Measurements from ENCODE around the gene IRF2BP2. TPM values are rescaled to one million over a fixed set of nuclear protein-coding genes. Genes with fewer than 3 reads are reported as not detected.

Gene IRF2BP2
- total and polyA plus RNA-seq, 2 of the 13 experiments (the other 11 are each of a cell fraction or from before 2014, with no cell fraction given): 140 to 147 TPM

DNA sequence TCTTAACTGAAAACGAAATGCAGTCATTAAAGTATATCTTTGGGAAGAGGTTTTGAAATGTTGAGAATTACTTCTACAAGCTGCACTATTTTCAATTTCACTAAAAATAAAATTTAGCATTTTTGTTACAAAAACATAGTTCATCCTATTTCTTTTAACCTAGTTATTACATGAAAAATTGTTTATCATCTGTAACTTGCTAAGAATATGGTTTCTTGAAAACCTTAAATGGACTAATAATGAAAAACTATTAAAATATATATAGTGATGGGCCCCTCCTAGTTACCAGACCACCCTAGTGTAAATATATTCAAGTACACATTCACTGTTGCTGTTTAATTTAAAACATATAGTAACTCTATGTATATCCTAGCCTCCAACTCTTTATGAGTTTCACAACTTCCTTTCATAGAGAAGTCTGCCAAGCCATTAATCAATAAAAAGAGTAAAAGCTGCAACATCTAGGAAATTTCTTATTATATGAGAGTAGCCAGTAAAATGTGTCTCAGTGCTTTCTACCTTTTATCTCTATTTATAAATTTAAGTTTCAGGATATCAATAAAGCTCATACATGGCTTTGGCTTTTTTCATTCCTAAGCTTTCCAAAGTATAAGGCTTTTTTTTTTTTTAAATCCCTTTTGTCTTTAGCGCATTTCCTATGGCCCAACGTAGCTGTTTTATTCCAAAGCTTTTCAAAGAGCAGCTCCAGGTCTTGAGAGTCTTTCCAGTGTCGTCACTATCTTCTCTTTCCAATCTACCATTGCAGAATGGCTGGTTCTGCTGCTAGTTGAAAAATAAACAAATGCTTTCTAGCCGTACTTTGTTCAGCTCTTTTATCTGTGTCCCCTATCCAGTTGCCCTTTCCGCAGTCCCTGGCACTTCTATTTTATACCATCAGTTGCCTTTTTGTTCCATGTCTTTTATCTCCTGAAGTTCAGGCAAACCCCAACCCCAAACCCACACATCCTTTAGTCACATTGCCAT lies 6.5 kb downstream of the IRF2BP2 start (continued):
- TF ChIP-seq ARNT2 (CRISPR knock-in tag; IDR thresholded peaks at IDR 0.05; ENCODE audit: low read depth): no peak
- no peak; the same call in 1 of the 2 replicates for TF ChIP-seq NCOA2 (CRISPR knock-in tag; IDR thresholded peaks at IDR 0.05)
- TF ChIP-seq, protein P1, sequence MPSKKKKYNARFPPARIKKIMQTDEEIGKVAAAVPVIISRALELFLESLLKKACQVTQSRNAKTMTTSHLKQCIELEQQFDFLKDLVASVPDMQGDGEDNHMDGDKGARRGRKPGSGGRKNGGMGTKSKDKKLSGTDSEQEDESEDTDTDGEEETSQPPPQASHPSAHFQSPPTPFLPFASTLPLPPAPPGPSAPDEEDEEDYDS (CRISPR knock-in tag; IDR thresholded peaks at IDR 0.05): peak; percentile 18; the same call in 1 of the 2 replicates
- no peak for TF ChIP-seq ZNF883 (CRISPR knock-in tag; IDR thresholded peaks at IDR 0.05; ENCODE audit: not compliant biosample characterization)
- TF ChIP-seq ERF (CRISPR knock-in tag; IDR thresholded peaks at IDR 0.05): no peak
- TF ChIP-seq ZNF543 (CRISPR knock-in tag; IDR thresholded peaks at IDR 0.05): 0 out of 2 replicates have a peak, but pooled peaks have one; percentile 49
- TF ChIP-seq, protein P2, sequence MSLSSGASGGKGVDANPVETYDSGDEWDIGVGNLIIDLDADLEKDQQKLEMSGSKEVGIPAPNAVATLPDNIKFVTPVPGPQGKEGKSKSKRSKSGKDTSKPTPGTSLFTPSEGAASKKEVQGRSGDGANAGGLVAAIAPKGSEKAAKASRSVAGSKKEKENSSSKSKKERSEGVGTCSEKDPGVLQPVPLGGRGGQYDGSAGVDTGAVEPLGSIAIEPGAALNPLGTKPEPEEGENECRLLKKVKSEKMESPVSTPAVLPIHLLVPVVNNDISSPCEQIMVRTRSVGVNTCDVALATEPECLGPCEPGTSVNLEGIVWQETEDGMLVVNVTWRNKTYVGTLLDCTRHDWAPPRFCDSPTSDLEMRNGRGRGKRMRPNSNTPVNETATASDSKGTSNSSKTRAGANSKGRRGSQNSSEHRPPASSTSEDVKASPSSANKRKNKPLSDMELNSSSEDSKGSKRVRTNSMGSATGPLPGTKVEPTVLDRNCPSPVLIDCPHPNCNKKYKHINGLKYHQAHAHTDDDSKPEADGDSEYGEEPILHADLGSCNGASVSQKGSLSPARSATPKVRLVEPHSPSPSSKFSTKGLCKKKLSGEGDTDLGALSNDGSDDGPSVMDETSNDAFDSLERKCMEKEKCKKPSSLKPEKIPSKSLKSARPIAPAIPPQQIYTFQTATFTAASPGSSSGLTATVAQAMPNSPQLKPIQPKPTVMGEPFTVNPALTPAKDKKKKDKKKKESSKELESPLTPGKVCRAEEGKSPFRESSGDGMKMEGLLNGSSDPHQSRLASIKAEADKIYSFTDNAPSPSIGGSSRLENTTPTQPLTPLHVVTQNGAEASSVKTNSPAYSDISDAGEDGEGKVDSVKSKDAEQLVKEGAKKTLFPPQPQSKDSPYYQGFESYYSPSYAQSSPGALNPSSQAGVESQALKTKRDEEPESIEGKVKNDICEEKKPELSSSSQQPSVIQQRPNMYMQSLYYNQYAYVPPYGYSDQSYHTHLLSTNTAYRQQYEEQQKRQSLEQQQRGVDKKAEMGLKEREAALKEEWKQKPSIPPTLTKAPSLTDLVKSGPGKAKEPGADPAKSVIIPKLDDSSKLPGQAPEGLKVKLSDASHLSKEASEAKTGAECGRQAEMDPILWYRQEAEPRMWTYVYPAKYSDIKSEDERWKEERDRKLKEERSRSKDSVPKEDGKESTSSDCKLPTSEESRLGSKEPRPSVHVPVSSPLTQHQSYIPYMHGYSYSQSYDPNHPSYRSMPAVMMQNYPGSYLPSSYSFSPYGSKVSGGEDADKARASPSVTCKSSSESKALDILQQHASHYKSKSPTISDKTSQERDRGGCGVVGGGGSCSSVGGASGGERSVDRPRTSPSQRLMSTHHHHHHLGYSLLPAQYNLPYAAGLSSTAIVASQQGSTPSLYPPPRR (CRISPR knock-in tag; IDR thresholded peaks at IDR 0.05; ENCODE audit: borderline replicate concordance): 0 out of 2 replicates have a peak, but pooled peaks have one; percentile 20
- TF ChIP-seq, protein P3, sequence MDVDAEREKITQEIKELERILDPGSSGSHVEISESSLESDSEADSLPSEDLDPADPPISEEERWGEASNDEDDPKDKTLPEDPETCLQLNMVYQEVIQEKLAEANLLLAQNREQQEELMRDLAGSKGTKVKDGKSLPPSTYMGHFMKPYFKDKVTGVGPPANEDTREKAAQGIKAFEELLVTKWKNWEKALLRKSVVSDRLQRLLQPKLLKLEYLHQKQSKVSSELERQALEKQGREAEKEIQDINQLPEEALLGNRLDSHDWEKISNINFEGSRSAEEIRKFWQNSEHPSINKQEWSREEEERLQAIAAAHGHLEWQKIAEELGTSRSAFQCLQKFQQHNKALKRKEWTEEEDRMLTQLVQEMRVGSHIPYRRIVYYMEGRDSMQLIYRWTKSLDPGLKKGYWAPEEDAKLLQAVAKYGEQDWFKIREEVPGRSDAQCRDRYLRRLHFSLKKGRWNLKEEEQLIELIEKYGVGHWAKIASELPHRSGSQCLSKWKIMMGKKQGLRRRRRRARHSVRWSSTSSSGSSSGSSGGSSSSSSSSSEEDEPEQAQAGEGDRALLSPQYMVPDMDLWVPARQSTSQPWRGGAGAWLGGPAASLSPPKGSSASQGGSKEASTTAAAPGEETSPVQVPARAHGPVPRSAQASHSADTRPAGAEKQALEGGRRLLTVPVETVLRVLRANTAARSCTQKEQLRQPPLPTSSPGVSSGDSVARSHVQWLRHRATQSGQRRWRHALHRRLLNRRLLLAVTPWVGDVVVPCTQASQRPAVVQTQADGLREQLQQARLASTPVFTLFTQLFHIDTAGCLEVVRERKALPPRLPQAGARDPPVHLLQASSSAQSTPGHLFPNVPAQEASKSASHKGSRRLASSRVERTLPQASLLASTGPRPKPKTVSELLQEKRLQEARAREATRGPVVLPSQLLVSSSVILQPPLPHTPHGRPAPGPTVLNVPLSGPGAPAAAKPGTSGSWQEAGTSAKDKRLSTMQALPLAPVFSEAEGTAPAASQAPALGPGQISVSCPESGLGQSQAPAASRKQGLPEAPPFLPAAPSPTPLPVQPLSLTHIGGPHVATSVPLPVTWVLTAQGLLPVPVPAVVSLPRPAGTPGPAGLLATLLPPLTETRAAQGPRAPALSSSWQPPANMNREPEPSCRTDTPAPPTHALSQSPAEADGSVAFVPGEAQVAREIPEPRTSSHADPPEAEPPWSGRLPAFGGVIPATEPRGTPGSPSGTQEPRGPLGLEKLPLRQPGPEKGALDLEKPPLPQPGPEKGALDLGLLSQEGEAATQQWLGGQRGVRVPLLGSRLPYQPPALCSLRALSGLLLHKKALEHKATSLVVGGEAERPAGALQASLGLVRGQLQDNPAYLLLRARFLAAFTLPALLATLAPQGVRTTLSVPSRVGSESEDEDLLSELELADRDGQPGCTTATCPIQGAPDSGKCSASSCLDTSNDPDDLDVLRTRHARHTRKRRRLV (CRISPR knock-in tag; IDR thresholded peaks at IDR 0.05): no peak
- TF ChIP-seq ZNF570 (CRISPR knock-in tag; IDR thresholded peaks at IDR 0.05; ENCODE audit: borderline replicate concordance): no peak
- no peak for TF ChIP-seq ZNF17 (CRISPR knock-in tag; IDR thresholded peaks at IDR 0.05)
- TF ChIP-seq MEIS2 (CRISPR knock-in tag; IDR thresholded peaks at IDR 0.05): no peak
- TF ChIP-seq ZBTB7B (CRISPR knock-in tag; IDR thresholded peaks at IDR 0.05): no peak
- TF ChIP-seq ZNF251 (CRISPR knock-in tag; IDR thresholded peaks at IDR 0.05): no peak
- TF ChIP-seq HCFC1 (IDR thresholded peaks at IDR 0.05; ENCODE audit: low read depth, low read length): no peak
- TF ChIP-seq ZNF256 (CRISPR knock-in tag; conservative IDR thresholded peaks at IDR 0.05): no peak
- no peak for TF ChIP-seq BRCA1 (CRISPR knock-in tag; IDR thresholded peaks at IDR 0.05)
- no peak for TF ChIP-seq ATAD3A (CRISPR knock-in tag; IDR thresholded peaks at IDR 0.05)
- no peak for TF ChIP-seq ZNF552 (CRISPR knock-in tag; IDR thresholded peaks at IDR 0.05; ENCODE audit: borderline replicate concordance)
- peak; percentile 58; the same call in 1 of the 2 replicates for TF ChIP-seq POLR2AphosphoS5 (IDR thresholded peaks at IDR 0.05; ENCODE audit: low read depth, low read length)
- no peak for TF ChIP-seq EED (CRISPR knock-in tag; IDR thresholded peaks at IDR 0.05)

All from HepG2 (cell line).